HG03103 (cell line): ENCODE results near the gene OBSCN.

Source experiments
- ATAC-seq: cut with Tn5 transposase; IDR thresholded peaks from one replicate; pipeline ENCODE4 v1.9.1; 2021; ENCODE audit warnings: low read depth; ENCODE audit not compliant: unreplicated experiment

The OBSCN gene

DNA sequence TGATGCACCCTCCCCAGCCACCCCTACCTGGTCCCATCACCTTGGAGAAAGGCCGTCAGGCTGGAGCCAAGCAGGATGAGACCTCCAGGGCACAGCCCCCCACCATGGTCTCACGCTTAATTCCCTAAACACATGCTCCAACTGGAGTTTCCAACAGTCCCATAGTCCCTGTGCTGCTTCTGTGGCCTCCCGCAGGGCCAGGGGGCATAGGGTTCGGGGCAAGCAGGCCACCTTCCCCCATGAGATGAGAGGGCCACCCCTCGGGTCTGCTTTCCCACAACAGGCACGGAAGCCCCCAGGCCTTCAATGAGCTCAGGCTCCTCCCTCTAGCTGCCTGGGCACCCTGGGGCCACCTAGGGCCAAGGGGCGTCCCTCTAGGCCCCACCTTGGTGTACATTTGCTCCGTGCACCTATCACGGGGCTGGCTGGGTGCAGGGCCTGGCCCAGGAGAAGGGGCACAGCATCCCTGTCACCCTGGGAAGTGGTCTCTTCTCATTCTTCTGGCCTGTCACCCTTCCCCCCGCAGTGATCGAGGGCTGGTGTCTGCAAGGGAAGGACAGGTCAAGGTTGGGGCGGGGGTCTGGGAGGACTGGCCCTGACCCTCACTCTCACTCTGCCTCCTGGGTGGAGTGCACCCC, 156.3 kb downstream of the OBSCN start:
- ATAC-seq = no peak

DNA sequence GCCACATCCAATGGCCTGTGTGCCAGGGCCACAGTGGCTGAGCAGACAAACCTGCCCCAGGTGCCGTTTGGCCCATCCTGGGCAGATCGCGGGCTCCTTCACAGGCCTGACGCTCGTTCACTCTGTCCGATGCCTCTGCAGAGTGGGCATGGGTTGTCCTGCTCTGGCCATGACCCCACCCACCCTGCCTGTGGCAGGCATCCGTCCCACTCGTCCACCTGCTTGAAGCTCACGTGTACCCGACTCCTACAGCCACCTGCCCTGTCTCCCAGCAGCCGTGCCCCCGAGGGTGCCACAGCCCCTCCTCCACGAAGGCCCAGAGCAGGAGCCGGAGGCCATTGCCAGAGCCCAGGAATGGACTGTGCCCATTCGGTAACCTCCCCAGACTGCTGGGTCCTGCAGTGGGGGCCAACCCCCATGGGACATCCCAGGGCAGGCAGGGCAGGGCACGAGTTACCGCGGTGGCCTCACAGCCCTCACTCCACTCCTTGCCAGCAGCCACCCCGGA, 156.9 kb downstream of the OBSCN start:
- no peak for ATAC-seq

DNA sequence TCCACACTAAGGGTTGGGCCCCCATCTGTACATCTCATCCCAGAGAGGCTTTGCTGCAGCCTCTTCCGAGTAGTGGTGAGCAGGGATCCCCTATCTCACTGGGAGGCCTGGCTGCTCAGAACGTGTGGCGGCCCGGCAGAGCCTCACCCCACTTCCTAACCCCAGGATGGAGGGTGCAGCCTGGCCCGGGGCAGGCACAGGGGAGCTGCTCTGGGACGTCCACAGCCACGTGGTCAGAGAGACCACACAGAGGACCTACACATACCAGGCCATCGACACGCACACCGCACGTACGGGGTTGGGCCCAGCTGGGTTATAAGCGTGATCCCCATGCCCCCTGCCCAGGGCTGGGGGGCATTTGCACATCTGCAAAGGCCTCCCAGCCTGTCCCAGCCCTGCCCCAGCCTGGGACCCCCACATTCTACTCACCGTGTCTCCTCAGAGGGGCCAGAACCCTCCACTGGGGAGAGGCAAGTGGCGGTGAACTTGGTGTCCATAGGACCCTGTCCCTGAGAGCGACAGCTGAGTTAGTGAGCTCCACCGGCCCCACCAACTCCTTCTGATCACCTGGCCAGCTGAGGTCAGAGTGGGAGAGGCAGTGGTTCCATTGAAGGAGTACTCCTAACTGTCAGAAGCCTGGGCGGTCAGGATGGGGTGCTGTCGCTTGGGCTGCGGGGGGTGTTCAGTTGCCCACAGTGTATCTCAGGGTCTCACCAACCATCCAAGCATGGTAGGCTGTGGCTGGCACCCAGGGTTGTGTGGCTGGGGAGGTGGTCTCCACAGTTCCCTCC, 157.6 kb downstream of the OBSCN start:
- ATAC-seq = no peak

DNA sequence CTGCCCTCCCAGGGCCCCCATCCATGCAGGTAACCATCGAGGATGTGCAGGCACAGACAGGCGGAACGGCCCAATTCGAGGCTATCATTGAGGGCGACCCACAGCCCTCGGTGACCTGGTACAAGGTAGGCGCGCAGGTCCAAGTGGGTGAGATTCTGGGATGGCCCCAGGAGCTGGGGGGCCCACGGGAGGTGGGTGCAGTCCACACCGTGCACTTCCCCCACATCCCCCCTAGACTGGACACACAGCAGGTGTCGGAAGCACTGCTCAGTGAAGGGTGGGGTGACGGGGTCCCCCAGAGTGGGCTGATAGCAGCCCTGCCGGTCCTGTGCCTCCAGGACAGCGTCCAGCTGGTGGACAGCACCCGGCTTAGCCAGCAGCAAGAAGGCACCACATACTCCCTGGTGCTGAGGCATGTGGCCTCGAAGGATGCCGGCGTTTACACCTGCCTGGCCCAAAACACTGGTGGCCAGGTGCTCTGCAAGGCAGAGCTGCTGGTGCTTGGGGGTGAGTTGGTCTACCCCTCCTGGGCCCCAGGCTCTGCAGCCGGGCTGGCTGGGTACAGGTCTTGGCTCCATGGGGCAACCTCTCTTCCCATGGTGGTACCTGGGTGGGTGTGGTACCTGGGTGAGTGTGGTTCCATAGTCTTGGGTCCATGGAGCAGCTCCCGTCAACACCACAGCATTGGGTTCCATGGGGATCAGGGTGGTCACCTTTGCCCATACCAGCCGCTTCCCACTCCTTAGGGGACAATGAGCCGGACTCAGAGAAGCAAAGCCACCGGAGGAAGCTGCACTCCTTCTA, 158.4 kb downstream of the OBSCN start:
- ATAC-seq = no peak

DNA sequence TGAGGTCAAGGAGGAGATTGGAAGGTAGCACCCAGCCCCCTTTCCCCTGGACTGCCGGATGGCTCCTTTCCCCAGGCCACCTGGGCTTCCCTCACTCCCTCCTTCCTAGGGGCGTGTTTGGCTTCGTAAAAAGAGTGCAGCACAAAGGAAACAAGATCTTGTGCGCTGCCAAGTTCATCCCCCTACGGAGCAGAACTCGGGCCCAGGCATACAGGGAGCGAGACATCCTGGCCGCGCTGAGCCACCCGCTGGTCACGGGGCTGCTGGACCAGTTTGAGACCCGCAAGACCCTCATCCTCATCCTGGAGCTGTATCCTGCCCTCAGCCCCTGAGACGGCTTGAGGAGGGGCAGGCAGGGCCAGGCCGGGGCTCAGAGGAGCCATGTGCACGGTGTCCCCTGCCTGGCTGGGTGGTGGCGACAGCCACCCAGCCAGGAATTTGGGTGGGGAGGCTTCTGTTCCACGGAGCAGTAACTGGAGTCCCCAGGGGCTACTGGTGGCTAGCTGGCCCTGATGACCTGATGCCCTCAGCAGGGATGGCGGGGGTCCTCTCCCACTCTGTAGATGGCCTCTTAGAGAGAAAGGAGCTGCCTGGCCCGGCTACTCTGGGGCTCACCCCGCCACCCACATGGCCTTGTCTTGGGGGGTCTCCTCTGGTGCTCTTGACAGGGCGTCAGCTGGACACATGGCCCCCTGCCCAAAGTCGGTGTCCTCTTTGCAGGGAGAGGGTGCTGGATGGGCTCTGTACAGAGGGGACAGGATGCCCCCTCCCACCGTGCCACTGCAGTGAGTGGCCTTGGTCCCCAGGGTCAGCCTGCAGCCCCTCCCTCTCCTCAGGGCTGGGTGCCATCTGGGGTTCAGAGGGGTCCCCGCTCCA, 159.3 kb downstream of the OBSCN start:
- ATAC-seq = no peak

DNA sequence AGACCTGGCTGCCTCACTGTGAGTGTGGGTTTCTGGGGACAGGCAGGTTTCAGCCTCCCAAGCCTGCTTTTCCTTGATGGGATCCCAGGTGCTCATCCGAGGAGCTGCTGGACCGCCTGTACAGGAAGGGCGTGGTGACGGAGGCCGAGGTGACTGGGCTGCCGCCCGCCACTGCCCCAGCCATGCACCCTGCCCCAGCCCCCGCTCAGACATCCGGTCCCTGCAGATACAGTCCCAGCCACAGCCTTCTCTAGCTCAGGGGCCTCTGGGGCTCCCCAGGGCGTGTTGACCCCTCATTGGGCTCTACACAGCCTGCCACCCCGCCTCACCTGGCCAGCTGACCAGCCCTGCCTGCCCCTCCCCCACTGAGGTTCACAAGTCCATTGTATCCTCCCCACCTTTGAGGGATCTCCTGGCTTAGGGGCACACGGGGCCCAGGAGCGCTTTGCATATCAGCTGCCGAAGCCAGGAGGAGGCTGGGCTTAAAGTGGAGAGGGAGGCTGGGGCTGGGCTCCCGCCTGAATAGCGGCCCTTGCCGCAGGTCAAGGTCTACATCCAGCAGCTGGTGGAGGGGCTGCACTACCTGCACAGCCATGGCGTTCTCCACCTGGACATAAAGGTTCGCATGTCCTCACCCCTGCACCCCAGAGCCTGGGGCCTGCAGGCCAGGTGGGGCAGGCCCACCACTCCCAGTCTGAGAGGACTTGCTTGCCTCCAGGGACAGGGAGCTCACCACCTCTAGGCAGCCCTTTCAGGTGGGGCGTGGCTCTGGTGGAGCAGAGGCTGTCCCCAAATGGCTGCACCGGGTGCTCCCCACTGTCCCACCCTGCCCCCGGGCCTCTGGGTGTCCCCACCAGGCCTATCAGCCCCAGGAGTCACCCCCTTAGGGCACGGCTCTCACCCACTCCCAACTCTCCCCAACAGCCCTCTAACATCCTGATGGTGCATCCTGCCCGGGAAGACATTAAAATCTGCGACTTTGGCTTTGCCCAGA, 160.3 kb downstream of the OBSCN start:
- no peak for ATAC-seq

DNA sequence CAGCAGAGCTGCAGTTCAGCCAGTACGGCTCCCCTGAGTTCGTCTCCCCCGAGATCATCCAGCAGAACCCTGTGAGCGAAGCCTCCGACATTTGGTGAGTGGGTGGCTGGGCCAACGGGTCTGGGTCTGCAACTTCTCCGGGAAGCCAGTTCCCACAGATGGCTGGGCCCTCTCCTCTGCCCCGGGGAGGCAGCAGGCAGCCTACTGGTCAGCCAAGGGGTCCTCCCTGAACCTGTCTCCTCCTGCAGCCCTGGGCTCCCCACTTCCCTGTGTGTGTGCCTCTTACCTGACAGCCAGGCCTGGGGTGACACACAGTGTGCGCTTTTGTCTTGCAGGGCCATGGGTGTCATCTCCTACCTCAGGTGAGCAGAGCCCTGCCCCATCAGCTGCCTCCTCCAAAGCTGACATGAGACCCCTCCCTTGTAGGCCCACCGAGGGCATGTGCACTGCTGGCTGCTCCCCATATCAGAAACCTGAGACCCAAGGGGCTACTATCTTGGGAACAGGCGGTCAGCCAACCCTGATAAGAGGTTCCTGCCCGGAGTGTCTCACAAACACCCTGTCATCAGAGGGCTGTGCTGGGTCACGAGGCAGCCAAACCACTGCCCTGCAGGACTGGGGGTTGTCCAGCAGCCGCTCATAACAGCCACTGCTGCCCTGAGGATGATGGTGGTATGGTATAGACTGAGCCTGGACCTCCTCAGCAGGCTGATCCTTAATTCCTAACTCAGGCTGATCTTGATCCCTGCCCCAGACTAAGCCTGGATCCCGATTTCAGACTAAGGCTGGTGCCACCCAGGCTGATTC, 161.2 kb downstream of the OBSCN start:
- no peak for ATAC-seq

DNA sequence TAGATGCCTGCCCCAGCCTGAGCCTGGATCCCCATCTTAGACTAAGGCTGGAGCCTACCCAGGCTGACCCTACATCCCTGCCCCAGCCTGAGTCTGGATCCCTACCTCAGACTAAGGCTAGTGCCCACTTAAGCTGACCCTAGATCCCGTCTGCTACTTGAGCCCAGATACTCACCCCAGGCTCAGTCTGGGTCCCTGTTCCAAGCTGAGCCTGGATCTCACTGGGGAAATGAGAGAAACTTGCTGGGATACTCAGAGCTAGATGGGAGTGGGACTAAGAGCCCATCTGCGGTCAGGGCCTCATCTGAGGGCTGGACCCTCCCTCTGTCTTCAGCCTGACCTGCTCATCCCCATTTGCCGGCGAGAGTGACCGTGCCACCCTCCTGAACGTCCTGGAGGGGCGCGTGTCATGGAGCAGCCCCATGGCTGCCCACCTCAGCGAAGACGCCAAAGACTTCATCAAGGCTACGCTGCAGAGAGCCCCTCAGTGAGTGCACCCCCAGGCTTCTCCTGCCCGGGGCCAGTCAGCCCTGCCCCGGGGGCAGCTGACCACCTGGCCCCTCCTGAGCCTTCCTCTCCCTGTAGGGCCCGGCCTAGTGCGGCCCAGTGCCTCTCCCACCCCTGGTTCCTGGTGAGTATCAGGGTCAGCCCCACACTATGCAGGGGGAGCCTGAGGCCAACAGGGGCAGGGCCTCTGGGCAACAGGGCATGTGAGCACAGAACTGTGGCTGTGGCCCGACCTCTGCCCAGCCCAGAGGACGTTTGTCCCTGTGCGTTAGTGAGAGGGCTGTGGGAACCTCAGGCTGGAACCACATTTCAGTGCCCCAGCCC, 162.0 kb downstream of the OBSCN start:
- ATAC-seq = no peak

DNA sequence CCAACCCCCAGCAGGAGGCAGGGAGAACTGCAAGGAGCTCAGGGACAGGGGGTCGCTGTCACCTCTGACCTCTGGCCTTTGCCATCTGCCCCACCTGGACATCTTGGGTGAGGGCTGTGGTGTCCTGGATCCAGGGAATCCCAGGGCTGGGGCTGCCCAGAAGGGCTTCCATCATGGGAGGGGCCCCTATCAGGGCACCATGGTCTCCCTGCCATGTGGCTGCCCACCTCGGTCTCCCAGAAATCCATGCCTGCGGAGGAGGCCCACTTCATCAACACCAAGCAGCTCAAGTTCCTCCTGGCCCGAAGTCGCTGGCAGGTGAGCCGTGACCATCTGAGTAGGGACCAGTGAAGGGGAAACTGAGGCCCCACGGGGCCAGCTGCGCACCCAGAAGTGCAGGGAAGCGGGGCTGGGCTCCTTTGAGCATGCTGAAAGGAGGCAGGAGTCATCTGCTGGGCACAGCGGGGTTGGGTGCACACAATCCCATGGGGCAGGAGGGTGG, 162.6 kb downstream of the OBSCN start:
- ATAC-seq = no peak

DNA sequence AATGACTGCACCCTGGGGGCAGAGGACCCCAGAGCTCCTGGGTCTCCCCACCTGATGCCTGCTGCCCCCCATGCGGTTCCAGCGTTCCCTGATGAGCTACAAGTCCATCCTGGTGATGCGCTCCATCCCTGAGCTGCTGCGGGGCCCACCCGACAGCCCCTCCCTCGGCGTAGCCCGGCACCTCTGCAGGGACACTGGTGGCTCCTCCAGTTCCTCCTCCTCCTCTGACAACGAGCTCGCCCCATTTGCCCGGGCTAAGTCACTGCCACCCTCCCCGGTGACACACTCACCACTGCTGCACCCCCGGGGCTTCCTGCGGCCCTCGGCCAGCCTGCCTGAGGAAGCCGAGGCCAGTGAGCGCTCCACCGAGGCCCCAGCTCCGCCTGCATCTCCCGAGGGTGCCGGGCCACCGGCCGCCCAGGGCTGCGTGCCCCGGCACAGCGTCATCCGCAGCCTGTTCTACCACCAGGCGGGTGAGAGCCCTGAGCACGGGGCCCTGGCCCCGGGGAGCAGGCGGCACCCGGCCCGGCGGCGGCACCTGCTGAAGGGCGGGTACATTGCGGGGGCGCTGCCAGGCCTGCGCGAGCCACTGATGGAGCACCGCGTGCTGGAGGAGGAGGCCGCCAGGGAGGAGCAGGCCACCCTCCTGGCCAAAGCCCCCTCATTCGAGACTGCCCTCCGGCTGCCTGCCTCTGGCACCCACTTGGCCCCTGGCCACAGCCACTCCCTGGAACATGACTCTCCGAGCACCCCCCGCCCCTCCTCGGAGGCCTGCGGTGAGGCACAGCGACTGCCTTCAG, 163.3 kb downstream of the OBSCN start:
- no peak for ATAC-seq

DNA sequence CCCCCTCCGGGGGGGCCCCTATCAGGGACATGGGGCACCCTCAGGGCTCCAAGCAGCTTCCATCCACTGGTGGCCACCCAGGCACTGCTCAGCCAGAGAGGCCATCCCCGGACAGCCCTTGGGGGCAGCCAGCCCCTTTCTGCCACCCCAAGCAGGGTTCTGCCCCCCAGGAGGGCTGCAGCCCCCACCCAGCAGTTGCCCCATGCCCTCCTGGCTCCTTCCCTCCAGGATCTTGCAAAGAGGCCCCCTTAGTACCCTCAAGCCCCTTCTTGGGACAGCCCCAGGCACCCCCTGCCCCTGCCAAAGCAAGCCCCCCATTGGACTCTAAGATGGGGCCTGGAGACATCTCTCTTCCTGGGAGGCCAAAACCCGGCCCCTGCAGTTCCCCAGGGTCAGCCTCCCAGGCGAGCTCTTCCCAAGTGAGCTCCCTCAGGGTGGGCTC, 163.9 kb downstream of the OBSCN start:
- ATAC-seq = no peak

DNA sequence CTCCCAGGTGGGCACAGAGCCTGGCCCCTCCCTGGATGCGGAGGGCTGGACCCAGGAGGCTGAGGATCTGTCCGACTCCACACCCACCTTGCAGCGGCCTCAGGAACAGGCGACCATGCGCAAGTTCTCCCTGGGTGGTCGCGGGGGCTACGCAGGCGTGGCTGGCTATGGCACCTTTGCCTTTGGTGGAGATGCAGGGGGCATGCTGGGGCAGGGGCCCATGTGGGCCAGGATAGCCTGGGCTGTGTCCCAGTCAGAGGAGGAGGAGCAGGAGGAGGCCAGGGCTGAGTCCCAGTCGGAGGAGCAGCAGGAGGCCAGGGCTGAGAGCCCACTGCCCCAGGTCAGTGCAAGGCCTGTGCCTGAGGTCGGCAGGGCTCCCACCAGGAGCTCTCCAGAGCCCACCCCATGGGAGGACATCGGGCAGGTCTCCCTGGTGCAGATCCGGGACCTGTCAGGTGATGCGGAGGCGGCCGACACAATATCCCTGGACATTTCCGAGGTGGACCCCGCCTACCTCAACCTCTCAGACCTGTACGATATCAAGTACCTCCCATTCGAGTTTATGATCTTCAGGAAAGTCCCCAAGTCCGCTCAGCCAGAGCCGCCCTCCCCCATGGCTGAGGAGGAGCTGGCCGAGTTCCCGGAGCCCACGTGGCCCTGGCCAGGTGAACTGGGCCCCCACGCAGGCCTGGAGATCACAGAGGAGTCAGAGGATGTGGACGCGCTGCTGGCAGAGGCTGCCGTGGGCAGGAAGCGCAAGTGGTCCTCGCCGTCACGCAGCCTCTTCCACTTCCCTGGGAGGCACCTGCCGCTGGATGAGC, 164.5 kb downstream of the OBSCN start:
- no peak for ATAC-seq

DNA sequence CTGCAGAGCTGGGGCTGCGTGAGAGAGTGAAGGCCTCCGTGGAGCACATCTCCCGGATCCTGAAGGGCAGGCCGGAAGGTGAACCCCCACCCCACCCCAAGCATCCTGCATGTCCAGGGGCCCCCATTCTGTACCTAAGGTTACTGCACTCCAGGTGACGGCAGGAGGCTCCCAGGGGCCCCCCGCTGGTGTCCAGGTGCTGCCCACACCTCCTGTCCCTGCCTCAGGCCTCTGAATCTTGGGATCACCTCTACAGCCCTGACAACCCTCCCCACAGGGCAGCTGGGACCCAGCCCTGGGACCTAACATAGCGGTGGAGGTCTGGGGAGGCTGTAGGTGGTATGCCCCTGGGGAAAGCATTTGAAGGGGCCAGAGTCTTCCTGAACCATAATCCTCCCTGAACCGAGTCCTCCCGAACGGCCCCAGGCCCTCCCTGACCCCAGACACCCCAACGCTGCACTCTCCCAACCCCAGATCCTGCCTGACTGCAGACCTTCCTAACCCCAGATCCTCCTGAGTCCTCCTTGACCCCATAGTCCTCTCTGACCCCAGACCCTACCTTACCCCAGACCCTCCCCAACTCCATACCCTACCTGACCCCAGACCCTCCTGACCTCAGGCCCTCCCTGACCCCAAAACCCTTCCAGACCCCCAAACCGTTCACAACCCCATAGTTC, 165.3 kb downstream of the OBSCN start:
- no peak for ATAC-seq

DNA sequence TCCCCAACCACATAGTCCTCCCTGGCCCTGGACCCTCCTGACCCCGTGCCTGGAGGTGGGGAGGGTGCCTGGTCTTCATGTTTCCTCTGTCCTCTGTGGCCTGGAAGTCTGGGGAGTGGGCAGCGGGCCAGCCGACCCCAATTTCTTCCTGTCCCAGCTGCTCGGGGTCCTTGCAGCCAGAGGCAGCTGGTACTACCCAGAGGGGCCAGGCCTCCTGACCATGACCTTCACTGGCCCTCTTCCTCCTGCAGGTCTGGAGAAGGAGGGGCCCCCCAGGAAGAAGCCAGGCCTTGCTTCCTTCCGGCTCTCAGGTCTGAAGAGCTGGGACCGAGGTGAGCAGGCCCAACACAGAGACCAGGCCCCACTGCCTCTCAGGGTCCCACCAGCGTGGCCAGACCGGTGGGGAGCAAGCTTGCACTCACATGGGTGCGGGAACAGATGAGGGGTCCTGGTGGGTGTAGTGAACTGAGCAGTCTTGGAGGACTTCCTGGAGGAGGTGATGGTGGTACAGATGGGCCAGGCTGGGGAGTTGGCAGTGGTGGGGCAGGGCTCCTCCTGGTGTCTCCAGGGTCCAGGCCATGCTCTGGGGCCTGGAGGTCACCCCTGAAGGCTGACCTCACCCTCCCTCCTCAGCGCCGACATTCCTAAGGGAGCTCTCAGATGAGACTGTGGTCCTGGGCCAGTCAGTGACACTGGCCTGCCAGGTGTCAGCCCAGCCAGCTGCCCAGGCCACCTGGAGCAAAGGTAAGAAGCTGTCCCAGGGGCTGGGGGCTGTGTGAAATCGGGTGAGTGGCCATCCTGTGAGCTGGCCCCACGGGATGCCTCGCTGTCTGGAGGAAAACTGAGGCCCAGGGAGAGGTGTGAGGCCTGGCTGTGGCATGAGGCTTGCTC, 166.1 kb downstream of the OBSCN start:
- ATAC-seq = no peak
